GM13976 (cell line): ENCODE data around the gene TIMP3.

Source experiments
- DNase-seq: peaks from one replicate; pipeline ENCODE4 v3.0.0; 2012; ENCODE audit warnings: low spot score
- CTCF ChIP-seq: IDR thresholded peaks from 2 replicates; pipeline ENCODE4 v1.5.1; 2012; ENCODE audit warnings: borderline replicate concordance, mild to moderate bottlenecking; ENCODE audit not compliant: insufficient read depth; ENCODE audit errors: extremely low read depth, missing control alignments, control extremely low read depth
- in situ Hi-C: fragments of 300-500 bp; cut with MboI; formaldehyde crosslinking; loops from one replicate; pipeline ENCODE4 v1.12.0; 2022; ENCODE audit warnings: low sequenced_read_pairs, mixed read lengths, inconsistent platforms; ENCODE audit not compliant: unreplicated experiment

TIMP3 gene

GRCh38 chr22:32905400-32905799, 103.9 kb downstream of the TIMP3 start:
- TF ChIP-seq CTCF = no peak
- in situ Hi-C loops = no loop called here
- DNase-seq = no peak

GRCh38 chr22:32909581-32910428, 108.3 kb downstream of the TIMP3 start:
- in situ Hi-C loops = no loop called here
- TF ChIP-seq CTCF = no peak

GRCh38 chr22:32910429-32910772, 108.9 kb downstream of the TIMP3 start:
- TF ChIP-seq CTCF = no peak
- in situ Hi-C loops = no loop called here
- no peak for DNase-seq

More at GRCh38 chr22:32909581-32910428, 108.3 kb downstream of the TIMP3 start:
- no peak for DNase-seq

GRCh38 chr22:32911503-32911902, 110.0 kb downstream of the TIMP3 start:
- DNase-seq = no peak
- no peak for TF ChIP-seq CTCF
- in situ Hi-C loops = no loop called here
